ENCODE measurements around the gene ATP6V0A4. TPM values are rescaled to one million over a fixed set of nuclear protein-coding genes. Genes with fewer than 3 reads are reported as not detected.

The ATP6V0A4 gene
- total RNA-seq, 1 experiment from 2014 or later = not detected

GRCh38 chr7:138773817-138774216 lies 24.2 kb downstream of the ATP6V0A4 start:
- Histone ChIP-seq H3K27me3 (ENCODE audit: low read length) (no peaks in the 10 kb centered on the region), H2AFZ (ENCODE audit: low read length) (no peak overlapping the region), H3K27ac (ENCODE audit: low read length) (no peak overlapping the region), H3K9me2 (replicated peaks; ENCODE audit: insufficient read depth, low read length) (no peaks in the 10 kb centered on the region), H3K4me2 (ENCODE audit: low read depth, low read length, poor library complexity, severe bottlenecking) (no peak overlapping the region), H4K20me1 (ENCODE audit: insufficient read depth, low read depth, low read length) (no peaks in the 10 kb centered on the region), H3K79me2 (ENCODE audit: low read length) (no peaks in the 10 kb centered on the region), H3K4me3 (ENCODE audit: low read length) (no peak overlapping the region), H3K4me1 (ENCODE audit: low read length) (no peaks in the 10 kb centered on the region), H3K9me3 (ENCODE audit: low read length) (no peaks in the 10 kb centered on the region), H3K36me3 (ENCODE audit: insufficient read depth, low read length) (no peaks in the 10 kb centered on the region), H3K9ac (ENCODE audit: low read length) (no peak overlapping the region)
- no peak for DNase-seq

- Histone ChIP-seq H3K27me3 (ENCODE audit: low read length) (no peaks in the 10 kb centered on the region), H3K9me2 (replicated peaks; ENCODE audit: insufficient read depth, low read length) (no peaks in the 10 kb centered on the region), H4K20me1 (ENCODE audit: insufficient read depth, low read depth, low read length) (no peaks in the 10 kb centered on the region), H3K9ac (ENCODE audit: low read length) (no peak overlapping the region), H3K4me3 (ENCODE audit: low read length) (no peak overlapping the region), H3K36me3 (ENCODE audit: insufficient read depth, low read length) (no peaks in the 10 kb centered on the region), H3K79me2 (ENCODE audit: low read length) (no peaks in the 10 kb centered on the region), H2AFZ (ENCODE audit: low read length) (no peak overlapping the region), H3K9me3 (ENCODE audit: low read length) (no peaks in the 10 kb centered on the region), H3K27ac (ENCODE audit: low read length) (no peak overlapping the region), H3K4me1 (ENCODE audit: low read length) (no peaks in the 10 kb centered on the region), H3K4me2 (ENCODE audit: low read depth, low read length, poor library complexity, severe bottlenecking) (no peak overlapping the region)
- no peak for DNase-seq
Observed at GRCh38 chr7:138773176-138773575, 24.8 kb downstream of the ATP6V0A4 start.

GRCh38 chr7:138770904-138771303 lies 27.1 kb downstream of the ATP6V0A4 start:
- Histone ChIP-seq H3K27ac (ENCODE audit: low read length) (no peak overlapping the region), H3K36me3 (ENCODE audit: insufficient read depth, low read length) (no peaks in the 10 kb centered on the region), H4K20me1 (ENCODE audit: insufficient read depth, low read depth, low read length) (no peaks in the 10 kb centered on the region), H3K4me1 (ENCODE audit: low read length) (no peaks in the 10 kb centered on the region), H3K9ac (ENCODE audit: low read length) (no peak overlapping the region), H3K9me3 (ENCODE audit: low read length) (no peaks in the 10 kb centered on the region), H3K9me2 (replicated peaks; ENCODE audit: insufficient read depth, low read length) (no peaks in the 10 kb centered on the region), H3K27me3 (ENCODE audit: low read length) (no peaks in the 10 kb centered on the region), H3K4me3 (ENCODE audit: low read length) (no peak overlapping the region), H2AFZ (ENCODE audit: low read length) (no peak overlapping the region), H3K4me2 (ENCODE audit: low read depth, low read length, poor library complexity, severe bottlenecking) (no peak overlapping the region), H3K79me2 (ENCODE audit: low read length) (no peaks in the 10 kb centered on the region)
- peak; percentile 24 for DNase-seq

GRCh38 chr7:138768241-138768640 lies 29.8 kb downstream of the ATP6V0A4 start:
- Histone ChIP-seq H3K27me3 (ENCODE audit: low read length) (no peaks in the 10 kb centered on the region), H3K9me2 (replicated peaks; ENCODE audit: insufficient read depth, low read length) (no peaks in the 10 kb centered on the region), H3K4me1 (ENCODE audit: low read length) (no peaks in the 10 kb centered on the region), H3K79me2 (ENCODE audit: low read length) (no peaks in the 10 kb centered on the region), H2AFZ (ENCODE audit: low read length) (no peak overlapping the region), H3K9me3 (ENCODE audit: low read length) (no peaks in the 10 kb centered on the region), H3K4me3 (ENCODE audit: low read length) (no peak overlapping the region), H4K20me1 (ENCODE audit: insufficient read depth, low read depth, low read length) (no peaks in the 10 kb centered on the region), H3K36me3 (ENCODE audit: insufficient read depth, low read length) (no peaks in the 10 kb centered on the region), H3K4me2 (ENCODE audit: low read depth, low read length, poor library complexity, severe bottlenecking) (no peak overlapping the region), H3K27ac (ENCODE audit: low read length) (no peak overlapping the region), H3K9ac (ENCODE audit: low read length) (no peak overlapping the region)
- DNase-seq = no peak

- H3K9ac ChIP-seq (ENCODE audit: low read length) = no peak overlapping the region
- H3K27ac ChIP-seq (ENCODE audit: low read length) = no peak overlapping the region
- no peaks in the 10 kb centered on the region for H4K20me1 ChIP-seq (ENCODE audit: insufficient read depth, low read depth, low read length)
- no peak overlapping the region for H3K4me2 ChIP-seq (ENCODE audit: low read depth, low read length, poor library complexity, severe bottlenecking)
- H3K4me3 ChIP-seq (ENCODE audit: low read length) = no peak overlapping the region
- no peaks in the 10 kb centered on the region for H3K27me3 ChIP-seq (ENCODE audit: low read length)
- no peaks in the 10 kb centered on the region for H3K9me2 ChIP-seq (replicated peaks; ENCODE audit: insufficient read depth, low read length)
- no peaks in the 10 kb centered on the region for H3K79me2 ChIP-seq (ENCODE audit: low read length)
- no peaks in the 10 kb centered on the region for H3K9me3 ChIP-seq (ENCODE audit: low read length)
- no peaks in the 10 kb centered on the region for H3K36me3 ChIP-seq (ENCODE audit: insufficient read depth, low read length)
- DNase-seq = no peak
- H2AFZ ChIP-seq (ENCODE audit: low read length) = no peak overlapping the region
- 0 out of 2 replicates have a peak, but pooled peaks cover 5% of the 10 kb centered on the region for H3K4me1 ChIP-seq (ENCODE audit: low read length)
Observed at GRCh38 chr7:138756591-138757242, 41.3 kb downstream of the ATP6V0A4 start.

- no peaks in the 10 kb centered on the region for H3K9me2 ChIP-seq (replicated peaks; ENCODE audit: insufficient read depth, low read length)
- H3K4me1 ChIP-seq (ENCODE audit: low read length) = 0 out of 2 replicates have a peak, but pooled peaks cover 5% of the 10 kb centered on the region
- H3K79me2 ChIP-seq (ENCODE audit: low read length) = no peaks in the 10 kb centered on the region
- no peaks in the 10 kb centered on the region for H3K36me3 ChIP-seq (ENCODE audit: insufficient read depth, low read length)
- H3K9me3 ChIP-seq (ENCODE audit: low read length) = no peaks in the 10 kb centered on the region
- H3K9ac ChIP-seq (ENCODE audit: low read length) = no peak overlapping the region
- H2AFZ ChIP-seq (ENCODE audit: low read length) = no peak overlapping the region
- DNase-seq = no peak
- no peaks in the 10 kb centered on the region for H3K27me3 ChIP-seq (ENCODE audit: low read length)
- no peaks in the 10 kb centered on the region for H4K20me1 ChIP-seq (ENCODE audit: insufficient read depth, low read depth, low read length)
- H3K4me2 ChIP-seq (ENCODE audit: low read depth, low read length, poor library complexity, severe bottlenecking) = no peak overlapping the region
- H3K27ac ChIP-seq (ENCODE audit: low read length) = no peak overlapping the region
- no peak overlapping the region for H3K4me3 ChIP-seq (ENCODE audit: low read length)
Observed at GRCh38 chr7:138755842-138756590, 42.0 kb downstream of the ATP6V0A4 start.

- no peak for DNase-seq
- Histone ChIP-seq H2AFZ (ENCODE audit: low read length) (no peak overlapping the region), H4K20me1 (ENCODE audit: insufficient read depth, low read depth, low read length) (no peaks in the 10 kb centered on the region), H3K79me2 (ENCODE audit: low read length) (no peaks in the 10 kb centered on the region), H3K36me3 (ENCODE audit: insufficient read depth, low read length) (no peaks in the 10 kb centered on the region), H3K4me3 (ENCODE audit: low read length) (no peak overlapping the region), H3K4me2 (ENCODE audit: low read depth, low read length, poor library complexity, severe bottlenecking) (no peak overlapping the region), H3K9me3 (ENCODE audit: low read length) (no peaks in the 10 kb centered on the region), H3K27me3 (ENCODE audit: low read length) (no peaks in the 10 kb centered on the region), H3K27ac (ENCODE audit: low read length) (no peak overlapping the region), H3K9me2 (replicated peaks; ENCODE audit: insufficient read depth, low read length) (no peaks in the 10 kb centered on the region), H3K4me1 (ENCODE audit: low read length) (0 out of 2 replicates have a peak, but pooled peaks cover 5% of the 10 kb centered on the region), H3K9ac (ENCODE audit: low read length) (no peak overlapping the region)
Observed at GRCh38 chr7:138755331-138755747, 42.7 kb downstream of the ATP6V0A4 start.

- Histone ChIP-seq H3K4me2 (ENCODE audit: low read depth, low read length, poor library complexity, severe bottlenecking) (no peak overlapping the region), H3K9me2 (replicated peaks; ENCODE audit: insufficient read depth, low read length) (no peaks in the 10 kb centered on the region), H2AFZ (ENCODE audit: low read length) (no peak overlapping the region), H3K27me3 (ENCODE audit: low read length) (no peaks in the 10 kb centered on the region), H3K27ac (ENCODE audit: low read length) (no peak overlapping the region), H3K79me2 (ENCODE audit: low read length) (no peaks in the 10 kb centered on the region), H3K9ac (ENCODE audit: low read length) (no peak overlapping the region), H4K20me1 (ENCODE audit: insufficient read depth, low read depth, low read length) (no peaks in the 10 kb centered on the region), H3K4me3 (ENCODE audit: low read length) (no peak overlapping the region), H3K36me3 (ENCODE audit: insufficient read depth, low read length) (no peaks in the 10 kb centered on the region), H3K4me1 (ENCODE audit: low read length) (0 out of 2 replicates have a peak, but pooled peaks cover 5% of the 10 kb centered on the region), H3K9me3 (ENCODE audit: low read length) (no peaks in the 10 kb centered on the region)
- no peak for DNase-seq
Observed at GRCh38 chr7:138753610-138754009, 44.4 kb downstream of the ATP6V0A4 start.
